SK-N-SH (cell line): ENCODE results near the gene HHATL. TPM values are rescaled to one million over a fixed set of nuclear protein-coding genes. Genes with fewer than 3 reads are reported as not detected.

Experiments
- CTCF ChIA-PET: fragments of 300-600, 350-600 bp; formaldehyde crosslinking; extraction: SDS; loops from one replicate; lab custom pipeline; 2021; lab: Yijun Ruan, JAX
- POLR2A ChIA-PET: fragments of 350-600 bp; sonication (Branson Sonifier 250); formaldehyde crosslinking; extraction: SDS; loops from one replicate; lab custom pipeline; 2020; ENCODE audit warnings: antibody characterized with exemption, inconsistent platforms; lab: Yijun Ruan, JAX
- DNase-seq: peaks from one replicate; pipeline ENCODE4 v3.0.0; 2012
- H2AFZ ChIP-seq: fragments of 200-600 bp; sonication (generic); 2 replicates; pipeline ENCODE4 v1.8.1; 2016; ENCODE audit warnings: antibody characterized with exemption, mild to moderate bottlenecking, low read depth
- H3F3A ChIP-seq: fragments of 200-600 bp; sonication (generic); replicated peaks from 2 replicates; pipeline ENCODE3; 2016; ENCODE audit warnings: antibody characterized with exemption, mild to moderate bottlenecking; ENCODE audit not compliant: insufficient read depth
- H3K27ac ChIP-seq, 2 experiments: fragments of 200-500 bp in 1 of 2; fragments of 200-600 bp in 1 of 2; sonication (Bioruptor generic) in 1 of 2; sonication (generic), shearing (Covaris generic) in 1 of 2; 2 replicates each; pipeline versions ENCODE4 v1.5.1 to v1.6.1; 2014 to 2016; ENCODE audit warnings: low read depth in 2 of 2, inconsistent platforms in 1 of 2, low read length in 1 of 2, mild to moderate bottlenecking in 1 of 2, mixed read lengths in 1 of 2
- H3K27me3 ChIP-seq: fragments of 200-600 bp; sonication (generic), shearing (Covaris generic); 2 replicates; pipeline ENCODE4 v1.6.1; 2016; ENCODE audit warnings: mixed run types; ENCODE audit not compliant: insufficient read depth
- H3K36me3 ChIP-seq, 2 experiments: fragments of 200-500 bp in 1 of 2; fragments of 200-600 bp in 1 of 2; sonication (Bioruptor generic) in 1 of 2; sonication (generic) in 1 of 2; replicated peaks in 1 of 2; 2 replicates each; pipeline versions ENCODE3 to v1.5.1; 2014 to 2016; ENCODE audit warnings: low read length in 1 of 2, mild to moderate bottlenecking in 1 of 2; ENCODE audit not compliant: insufficient read depth in 2 of 2, control insufficient read depth in 1 of 2
- H3K4me1 ChIP-seq, 2 experiments: fragments of 200-500 bp in 1 of 2; fragments of 200-600 bp in 1 of 2; sonication (Bioruptor generic) in 1 of 2; sonication (generic), shearing (Covaris generic) in 1 of 2; 2 replicates each; pipeline versions ENCODE4 v1.5.1 to v1.6.1; 2014 to 2016; ENCODE audit warnings: low read depth in 1 of 2, low read length in 1 of 2, mixed run types in 1 of 2; ENCODE audit not compliant: insufficient read depth in 2 of 2, control insufficient read depth in 1 of 2
- H3K4me2 ChIP-seq: fragments of 200-600 bp; sonication (generic), shearing (Covaris generic); 2 replicates; pipeline ENCODE4 v1.6.1; 2017; ENCODE audit warnings: mixed run types
- H3K4me3 ChIP-seq, 2 experiments: fragments of 200-500 bp in 1 of 2; fragments of 200-600 bp in 1 of 2; sonication (Bioruptor generic) in 1 of 2; sonication (generic), shearing (Covaris generic) in 1 of 2; 2 replicates each; pipeline versions ENCODE4 v1.5.1 to v1.8.1; 2014 to 2016; ENCODE audit warnings: low read depth in 2 of 2, inconsistent platforms in 1 of 2, low read length in 1 of 2, mild to moderate bottlenecking in 1 of 2, mixed read lengths in 1 of 2, moderate library complexity in 1 of 2
- H3K79me2 ChIP-seq: fragments of 200-600 bp; sonication (generic); 2 replicates; pipeline ENCODE4 v1.8.1; 2017; ENCODE audit warnings: mild to moderate bottlenecking; ENCODE audit not compliant: insufficient read depth
- H3K9ac ChIP-seq: fragments of 200-600 bp; sonication (generic); 2 replicates; pipeline ENCODE4 v1.6.1; 2017; ENCODE audit warnings: mixed run types
- H3K9me2 ChIP-seq: fragments of 200-600 bp; sonication (generic); 2 replicates; pipeline ENCODE4 v1.6.1; 2017; ENCODE audit warnings: mixed run types
- H3K9me3 ChIP-seq: fragments of 200-600 bp; sonication (generic); 2 replicates; pipeline ENCODE4 v1.6.1; 2017; ENCODE audit warnings: mixed run types, mild to moderate bottlenecking, moderate library complexity
- H4K20me1 ChIP-seq: fragments of 200-600 bp; sonication (generic); 2 replicates; pipeline ENCODE4 v1.6.1; 2017; ENCODE audit warnings: mild to moderate bottlenecking, mixed run types; ENCODE audit not compliant: insufficient read depth
- FOXJ3 ChIP-seq: sonication (generic); formaldehyde crosslinking; IDR thresholded peaks from 2 replicates; pipeline ENCODE4 v1.5.1; 2020; ENCODE audit warnings: mild to moderate bottlenecking, missing genetic modification reagents
- FOXM1 ChIP-seq: IDR thresholded peaks from 2 replicates; pipeline ENCODE4 v1.4.0; 2012; ENCODE audit warnings: low read depth, mild to moderate bottlenecking
- GABPA ChIP-seq: IDR thresholded peaks from 2 replicates; pipeline ENCODE4 v1.4.0; 2012; ENCODE audit warnings: low read depth, mild to moderate bottlenecking
- GATA2 ChIP-seq: sonication (generic); formaldehyde crosslinking; IDR thresholded peaks from 2 replicates; pipeline ENCODE4 v1.5.0; 2020; ENCODE audit warnings: mild to moderate bottlenecking, missing genetic modification reagents
- MEF2A ChIP-seq: IDR thresholded peaks from 2 replicates; pipeline ENCODE4 v1.4.0; 2012; ENCODE audit warnings: low read depth, borderline replicate concordance
- MXI1 ChIP-seq: IDR thresholded peaks from 2 replicates; pipeline ENCODE4 v1.6.1; 2012; ENCODE audit warnings: mild to moderate bottlenecking, low read depth, low read length, improper control_type of control experiment
- NFIC ChIP-seq: IDR thresholded peaks from 2 replicates; pipeline ENCODE4 v1.4.0; 2012; ENCODE audit warnings: borderline replicate concordance
- POLR2AphosphoS5 ChIP-seq: IDR thresholded peaks from 2 replicates; pipeline ENCODE4 v1.6.1; 2012; ENCODE audit warnings: low read depth, low read length
- RAD21 ChIP-seq: IDR thresholded peaks from 2 replicates; pipeline ENCODE4 v1.6.1; 2012; ENCODE audit warnings: mild to moderate bottlenecking, low read length
- RCOR1 ChIP-seq: fragments of 150-350 bp; IDR thresholded peaks from 2 replicates; pipeline ENCODE4 v1.6.1; 2017; ENCODE audit warnings: antibody characterized with exemption, low read length
- RXRA ChIP-seq: IDR thresholded peaks from 2 replicates; pipeline ENCODE4 v1.4.0; 2012; ENCODE audit warnings: low read depth, mild to moderate bottlenecking, borderline replicate concordance
- SMC3 ChIP-seq: IDR thresholded peaks from 2 replicates; pipeline ENCODE4 v1.6.1; 2012; ENCODE audit warnings: low read depth, low read length, improper control_type of control experiment
- TAF1 ChIP-seq: IDR thresholded peaks from 2 replicates; pipeline ENCODE4 v1.6.1; 2012; ENCODE audit warnings: low read depth, mild to moderate bottlenecking, low read length, moderate library complexity, borderline replicate concordance
- TCF12 ChIP-seq: IDR thresholded peaks from 2 replicates; pipeline ENCODE4 v1.4.0; 2012
- TEAD4 ChIP-seq: IDR thresholded peaks from 2 replicates; pipeline ENCODE4 v1.4.0; 2012; ENCODE audit warnings: mild to moderate bottlenecking, borderline replicate concordance; ENCODE audit not compliant: insufficient read depth
- YY1 ChIP-seq: IDR thresholded peaks from 2 replicates; pipeline ENCODE4 v1.4.0; 2012; ENCODE audit warnings: low read depth, mild to moderate bottlenecking
- WGBS: methylation state at CpG from one replicate; pipeline ENCODE4 v1.1.6; 2017; ENCODE audit warnings: low lambda C conversion rate; 5-methylcytosine and 5-hydroxymethylcytosine counted together
- polyA plus RNA-seq, 3 experiments: library from polyadenylated mRNA; depleted of rRNA; stranded (reverse); fragments of >200 nt; gene quantifications; 2 replicates each; pipeline ENCODE4 v1.2.3, GENCODE V29; 2012
- TF ChIP-seq, protein P1 (sequence below): IDR thresholded peaks from 2 replicates; pipeline ENCODE4 v1.4.0; 2012; ENCODE audit warnings: low read depth, borderline replicate concordance
- TF ChIP-seq, protein P2 (sequence below): IDR thresholded peaks from 2 replicates; pipeline ENCODE4 v1.6.1; 2012; ENCODE audit warnings: mild to moderate bottlenecking, low read depth, low read length, moderate library complexity
- TF ChIP-seq, protein P3 (sequence below): fragments of 200-600 bp; sonication (generic); IDR thresholded peaks from 2 replicates; pipeline ENCODE4 v1.6.1; 2017; ENCODE audit warnings: antibody characterized with exemption, mild to moderate bottlenecking, moderate library complexity
- TF ChIP-seq, protein P4 (sequence below): IDR thresholded peaks from 2 replicates; pipeline ENCODE4 v1.4.0; 2012; ENCODE audit warnings: low read depth

Gene HHATL
- polyA plus RNA-seq, 1 of the 3 experiments (the other 2 are of a cell fraction), result not detected

DNA sequence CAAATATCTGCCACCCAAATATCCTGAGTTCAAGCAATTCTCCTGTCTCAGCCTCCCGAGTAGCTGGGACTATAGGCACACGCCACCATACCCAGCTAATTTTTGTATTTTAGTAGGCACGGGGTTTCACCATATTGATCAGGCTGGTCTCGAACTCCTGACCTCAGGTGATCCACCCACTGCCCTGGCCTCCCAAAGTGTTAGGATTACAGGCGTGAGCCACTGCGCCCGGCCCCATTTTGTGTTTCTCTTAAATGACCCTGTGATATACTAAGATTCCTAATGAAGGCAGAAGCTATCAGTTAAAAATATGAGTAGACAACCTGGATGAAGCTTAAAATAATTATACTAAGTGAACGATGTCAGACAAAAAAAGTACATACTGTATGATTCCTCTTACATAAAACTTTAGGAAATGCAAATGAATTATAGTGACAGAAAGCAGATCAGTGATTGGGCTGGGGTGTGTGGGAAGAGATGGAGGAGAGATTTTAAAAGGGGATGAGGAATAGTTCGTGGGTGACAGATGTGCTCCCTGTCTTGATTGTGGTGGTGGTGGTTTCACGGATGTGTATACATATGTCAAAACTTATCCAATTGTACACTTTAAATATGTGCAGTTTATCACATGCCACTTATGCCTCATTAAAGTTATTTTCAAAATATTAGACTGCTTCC is 21.1 kb downstream of the HHATL start:
- Histone ChIP-seq H3K27ac (no peak overlapping the region), H4K20me1 (no peaks in the 10 kb centered on the region), H3K36me3 (no peaks in the 10 kb centered on the region), H3K9me2 (no peaks in the 10 kb centered on the region), H3K4me2 (no peak overlapping the region), H3F3A (no peaks in the 10 kb centered on the region), H2AFZ (no peak overlapping the region), H3K9ac (no peak overlapping the region), H3K4me1 (no peaks in the 10 kb centered on the region; a peak in 1 of 4 replicates), H3K27me3 (peaks cover 12% of the 10 kb centered on the region; the same call in 1 of the 2 replicates), H3K9me3 (no peaks in the 10 kb centered on the region), H3K79me2 (no peaks in the 10 kb centered on the region), H3K4me3 (no peak overlapping the region)
- DNase-seq, result no peak
- CTCF ChIA-PET, result no interaction called here
- no peak for TF ChIP-seq TEAD4
- no peak for TF ChIP-seq SMC3
- no peak for TF ChIP-seq MEF2A
- TF ChIP-seq NFIC, result no peak
- no peak for TF ChIP-seq MXI1
- no peak for TF ChIP-seq RAD21
- no peak for TF ChIP-seq FOXJ3 (CRISPR knock-in tag)
- no peak for TF ChIP-seq POLR2AphosphoS5
- no peak for TF ChIP-seq TCF12
- no peak for TF ChIP-seq YY1
- TF ChIP-seq, protein P1, sequence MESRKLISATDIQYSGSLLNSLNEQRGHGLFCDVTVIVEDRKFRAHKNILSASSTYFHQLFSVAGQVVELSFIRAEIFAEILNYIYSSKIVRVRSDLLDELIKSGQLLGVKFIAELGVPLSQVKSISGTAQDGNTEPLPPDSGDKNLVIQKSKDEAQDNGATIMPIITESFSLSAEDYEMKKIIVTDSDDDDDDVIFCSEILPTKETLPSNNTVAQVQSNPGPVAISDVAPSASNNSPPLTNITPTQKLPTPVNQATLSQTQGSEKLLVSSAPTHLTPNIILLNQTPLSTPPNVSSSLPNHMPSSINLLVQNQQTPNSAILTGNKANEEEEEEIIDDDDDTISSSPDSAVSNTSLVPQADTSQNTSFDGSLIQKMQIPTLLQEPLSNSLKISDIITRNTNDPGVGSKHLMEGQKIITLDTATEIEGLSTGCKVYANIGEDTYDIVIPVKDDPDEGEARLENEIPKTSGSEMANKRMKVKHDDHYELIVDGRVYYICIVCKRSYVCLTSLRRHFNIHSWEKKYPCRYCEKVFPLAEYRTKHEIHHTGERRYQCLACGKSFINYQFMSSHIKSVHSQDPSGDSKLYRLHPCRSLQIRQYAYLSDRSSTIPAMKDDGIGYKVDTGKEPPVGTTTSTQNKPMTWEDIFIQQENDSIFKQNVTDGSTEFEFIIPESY, result no peak
- TF ChIP-seq, protein P2, sequence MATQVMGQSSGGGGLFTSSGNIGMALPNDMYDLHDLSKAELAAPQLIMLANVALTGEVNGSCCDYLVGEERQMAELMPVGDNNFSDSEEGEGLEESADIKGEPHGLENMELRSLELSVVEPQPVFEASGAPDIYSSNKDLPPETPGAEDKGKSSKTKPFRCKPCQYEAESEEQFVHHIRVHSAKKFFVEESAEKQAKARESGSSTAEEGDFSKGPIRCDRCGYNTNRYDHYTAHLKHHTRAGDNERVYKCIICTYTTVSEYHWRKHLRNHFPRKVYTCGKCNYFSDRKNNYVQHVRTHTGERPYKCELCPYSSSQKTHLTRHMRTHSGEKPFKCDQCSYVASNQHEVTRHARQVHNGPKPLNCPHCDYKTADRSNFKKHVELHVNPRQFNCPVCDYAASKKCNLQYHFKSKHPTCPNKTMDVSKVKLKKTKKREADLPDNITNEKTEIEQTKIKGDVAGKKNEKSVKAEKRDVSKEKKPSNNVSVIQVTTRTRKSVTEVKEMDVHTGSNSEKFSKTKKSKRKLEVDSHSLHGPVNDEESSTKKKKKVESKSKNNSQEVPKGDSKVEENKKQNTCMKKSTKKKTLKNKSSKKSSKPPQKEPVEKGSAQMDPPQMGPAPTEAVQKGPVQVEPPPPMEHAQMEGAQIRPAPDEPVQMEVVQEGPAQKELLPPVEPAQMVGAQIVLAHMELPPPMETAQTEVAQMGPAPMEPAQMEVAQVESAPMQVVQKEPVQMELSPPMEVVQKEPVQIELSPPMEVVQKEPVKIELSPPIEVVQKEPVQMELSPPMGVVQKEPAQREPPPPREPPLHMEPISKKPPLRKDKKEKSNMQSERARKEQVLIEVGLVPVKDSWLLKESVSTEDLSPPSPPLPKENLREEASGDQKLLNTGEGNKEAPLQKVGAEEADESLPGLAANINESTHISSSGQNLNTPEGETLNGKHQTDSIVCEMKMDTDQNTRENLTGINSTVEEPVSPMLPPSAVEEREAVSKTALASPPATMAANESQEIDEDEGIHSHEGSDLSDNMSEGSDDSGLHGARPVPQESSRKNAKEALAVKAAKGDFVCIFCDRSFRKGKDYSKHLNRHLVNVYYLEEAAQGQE, result no peak
- no peak for TF ChIP-seq RXRA
- TF ChIP-seq, protein P3, sequence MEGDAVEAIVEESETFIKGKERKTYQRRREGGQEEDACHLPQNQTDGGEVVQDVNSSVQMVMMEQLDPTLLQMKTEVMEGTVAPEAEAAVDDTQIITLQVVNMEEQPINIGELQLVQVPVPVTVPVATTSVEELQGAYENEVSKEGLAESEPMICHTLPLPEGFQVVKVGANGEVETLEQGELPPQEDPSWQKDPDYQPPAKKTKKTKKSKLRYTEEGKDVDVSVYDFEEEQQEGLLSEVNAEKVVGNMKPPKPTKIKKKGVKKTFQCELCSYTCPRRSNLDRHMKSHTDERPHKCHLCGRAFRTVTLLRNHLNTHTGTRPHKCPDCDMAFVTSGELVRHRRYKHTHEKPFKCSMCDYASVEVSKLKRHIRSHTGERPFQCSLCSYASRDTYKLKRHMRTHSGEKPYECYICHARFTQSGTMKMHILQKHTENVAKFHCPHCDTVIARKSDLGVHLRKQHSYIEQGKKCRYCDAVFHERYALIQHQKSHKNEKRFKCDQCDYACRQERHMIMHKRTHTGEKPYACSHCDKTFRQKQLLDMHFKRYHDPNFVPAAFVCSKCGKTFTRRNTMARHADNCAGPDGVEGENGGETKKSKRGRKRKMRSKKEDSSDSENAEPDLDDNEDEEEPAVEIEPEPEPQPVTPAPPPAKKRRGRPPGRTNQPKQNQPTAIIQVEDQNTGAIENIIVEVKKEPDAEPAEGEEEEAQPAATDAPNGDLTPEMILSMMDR, result no peak
- TF ChIP-seq GATA2, result no peak
- TF ChIP-seq TAF1, result no peak
- TF ChIP-seq RCOR1, result no peak
- TF ChIP-seq, protein P4, sequence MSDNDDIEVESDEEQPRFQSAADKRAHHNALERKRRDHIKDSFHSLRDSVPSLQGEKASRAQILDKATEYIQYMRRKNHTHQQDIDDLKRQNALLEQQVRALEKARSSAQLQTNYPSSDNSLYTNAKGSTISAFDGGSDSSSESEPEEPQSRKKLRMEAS, result no peak
- no peak for TF ChIP-seq GABPA
- no peak for TF ChIP-seq FOXM1
- WGBS, result 48% methylated on average over 10 of the region's 10 CpGs
- POLR2A ChIA-PET, result no interaction called here
